NCI-H2227 (cell line): ENCODE data around the gene PRH1.

Experiments
- DNase-seq: peaks from one replicate; lab custom pipeline; 2025; ENCODE audit not compliant: unreplicated experiment; lab: John Stamatoyannopoulos, UW

The PRH1 gene

GRCh38 chr12:10884086-10884725 lies at the start of gene PRH1:
Gene PRH1, minus strand, starts transcription at chr12:10884255. Its CDS starts 38 bp downstream, at chr12:10884217.
- DNase-seq = no peak

- no peak for DNase-seq
Measured at GRCh38 chr12:10928746-10929286, 44.8 kb upstream of the PRH1 start, which contains the start of gene PRH2. Gene PRH2, plus strand, starts transcription at chr12:10929236. Its CDS starts 38 bp downstream, at chr12:10929274.

DNA sequence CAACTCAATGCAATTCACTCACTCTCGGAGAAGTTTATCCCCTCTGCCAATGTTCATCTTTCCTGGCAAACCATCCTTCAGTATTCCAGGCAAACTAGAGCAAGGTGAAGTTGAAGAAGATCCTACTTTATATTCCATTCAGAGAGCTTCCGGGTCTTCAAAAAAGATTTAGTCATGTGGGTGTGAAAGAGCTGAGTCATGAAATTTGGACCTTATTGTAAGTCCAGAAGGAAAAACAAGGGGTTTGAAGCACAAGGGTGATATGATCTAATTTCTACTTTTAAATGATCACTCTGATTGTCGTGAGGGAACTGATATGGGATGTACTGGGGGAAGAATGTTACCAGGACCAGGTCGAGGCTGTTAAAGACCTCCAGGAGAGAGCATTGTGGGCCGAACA lies 42.2 kb upstream of the PRH1 start:
- DNase-seq = no peak

DNA sequence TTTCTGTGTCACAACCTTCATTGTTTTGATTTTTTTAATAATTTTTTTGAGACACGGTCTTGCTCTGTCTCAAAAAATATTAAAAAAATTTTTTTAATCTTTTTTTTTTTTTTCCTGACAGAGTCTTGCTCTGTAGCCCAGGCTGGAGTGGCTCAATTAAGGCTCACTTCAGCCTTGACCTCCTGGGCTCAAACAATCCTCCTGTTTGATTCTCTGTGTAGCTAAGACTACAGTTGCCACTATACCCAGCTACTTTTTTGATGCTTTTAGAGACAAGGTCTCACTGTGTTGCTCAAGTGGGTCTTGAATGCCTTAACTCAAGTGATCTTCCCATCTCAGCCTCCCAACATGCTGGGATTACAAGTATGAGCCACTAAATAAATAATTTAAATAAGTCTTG lies 35.8 kb upstream of the PRH1 start:
- DNase-seq = no peak

DNA sequence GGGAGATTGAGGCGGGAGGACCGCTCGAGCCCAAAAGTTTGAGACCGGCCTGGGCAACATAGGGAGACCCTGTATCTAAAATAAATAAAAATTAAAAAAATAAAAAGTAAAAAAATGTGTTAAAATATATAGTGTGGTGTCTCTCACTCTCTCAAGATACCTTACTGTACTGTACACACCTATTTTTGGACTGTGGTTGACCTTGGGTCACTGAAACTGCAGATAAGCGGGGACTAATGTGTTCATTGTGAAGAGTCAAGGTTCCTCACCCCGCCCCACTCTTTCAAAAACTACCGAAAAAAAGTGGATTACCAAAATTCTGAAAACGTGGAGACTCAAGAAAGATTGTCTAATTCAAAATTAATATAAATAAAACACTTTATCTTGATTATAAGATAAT lies 26.3 kb upstream of the PRH1 start:
- no peak for DNase-seq

DNA sequence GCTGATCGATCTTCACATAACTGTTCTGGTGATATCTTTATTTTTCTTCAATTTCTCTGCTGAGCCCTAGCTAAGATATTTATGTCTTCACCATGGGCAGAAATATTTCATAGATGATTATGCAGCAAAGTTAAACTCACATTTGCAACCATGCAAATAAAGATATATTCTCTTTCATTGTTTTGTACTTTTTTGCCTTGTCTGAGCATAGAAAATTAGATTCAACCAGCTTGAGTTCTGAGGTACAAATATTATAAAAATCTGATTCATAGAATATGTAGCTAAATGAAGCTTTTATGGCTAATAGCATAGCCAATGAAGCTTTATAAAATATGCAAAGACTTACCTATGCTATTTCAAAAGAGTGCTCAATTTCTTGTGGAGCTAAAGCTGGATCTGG lies 25.4 kb upstream of the PRH1 start, which contains the start of gene TAS2R13:
Gene TAS2R13, minus strand, starts transcription at position 101 of the 400 bp plus-strand sequence. CDS start 264 bp downstream, outside the sequence.
- DNase-seq = no peak

- no peak for DNase-seq
Measured at GRCh38 chr12:10904686-10905085, 20.6 kb upstream of the PRH1 start.

DNA sequence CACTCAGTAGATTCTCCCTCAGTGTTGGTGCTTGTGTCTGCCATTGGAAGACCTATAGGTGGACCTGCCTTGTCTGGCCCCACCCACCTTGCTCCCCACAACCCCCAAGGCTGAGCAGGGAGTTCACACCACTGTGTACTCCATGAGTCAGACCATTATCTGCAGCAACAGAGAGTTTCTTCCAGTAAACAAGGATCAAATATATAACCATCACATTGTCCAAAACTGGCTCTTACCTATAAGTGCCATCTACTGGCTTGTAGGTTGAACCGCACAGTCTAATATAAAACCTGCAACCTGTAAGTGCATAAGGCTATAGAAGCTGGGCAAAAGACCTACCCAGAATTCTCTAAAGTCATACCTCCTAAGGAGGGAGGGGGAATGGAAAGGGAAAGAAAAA lies 17.4 kb upstream of the PRH1 start:
- no peak for DNase-seq

GRCh38 chr12:10900972-10901371 lies 16.9 kb upstream of the PRH1 start:
- DNase-seq = no peak

DNA sequence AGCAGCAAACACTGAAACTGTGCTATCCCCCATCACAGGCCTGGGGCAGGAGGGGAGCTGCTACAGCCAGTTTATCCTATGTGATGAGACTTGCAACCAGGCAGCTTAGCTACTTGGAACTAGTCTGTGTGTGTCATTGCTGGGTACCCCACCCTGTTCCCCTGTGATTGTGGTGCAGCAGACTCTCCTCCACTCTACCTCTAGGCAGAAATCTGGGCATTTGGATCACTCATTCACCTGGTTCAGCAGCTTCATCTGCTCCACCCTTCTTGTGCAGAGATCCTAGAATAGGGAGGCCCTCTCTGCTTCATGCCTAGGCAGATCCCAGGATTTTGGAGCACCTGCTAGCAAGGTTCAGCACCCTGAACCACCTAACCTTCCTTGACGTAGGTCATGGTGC lies 16.5 kb upstream of the PRH1 start:
- no peak for DNase-seq

DNA sequence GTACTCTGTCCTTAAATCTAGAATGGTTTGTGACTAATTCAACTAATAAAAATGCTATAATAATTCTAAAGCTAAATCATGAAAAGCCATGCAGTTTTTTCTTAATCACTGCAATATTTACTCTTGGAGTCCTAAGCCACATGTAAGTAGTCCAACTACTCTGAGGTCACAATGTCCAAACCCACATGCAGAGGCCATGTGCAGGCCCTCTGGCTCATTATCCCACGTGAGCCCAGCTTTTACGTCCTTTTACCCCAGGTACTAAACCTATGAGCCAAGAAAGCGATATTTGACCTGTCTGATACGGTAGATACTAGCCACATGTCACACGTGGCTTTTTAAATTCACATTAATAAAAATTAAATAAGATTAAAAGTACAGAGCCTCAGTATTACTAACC lies 12.8 kb upstream of the PRH1 start:
- DNase-seq = no peak

GRCh38 chr12:10891937-10892336 lies 7.9 kb upstream of the PRH1 start:
- DNase-seq = no peak

DNA sequence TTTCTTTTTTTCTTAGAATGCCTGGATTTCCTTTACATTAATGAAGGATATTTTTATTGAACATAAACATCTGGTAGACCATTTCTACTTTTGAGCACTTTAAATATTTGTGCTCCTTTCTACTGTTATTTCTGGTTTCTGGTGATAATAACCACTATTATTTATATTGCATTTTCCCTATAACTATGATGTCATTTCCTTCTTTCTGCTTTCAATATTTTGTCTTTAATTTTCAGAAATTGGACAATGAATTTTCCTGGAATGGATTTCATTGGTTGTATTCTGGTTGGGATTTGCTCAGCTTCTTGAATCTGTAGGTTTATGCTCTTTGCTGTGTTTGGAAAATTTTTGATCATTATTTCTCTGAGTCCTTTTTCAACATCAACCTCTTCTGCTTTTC lies 5.2 kb upstream of the PRH1 start:
- DNase-seq = no peak

- DNase-seq = no peak
Measured at GRCh38 chr12:10873378-10873777, 10.7 kb downstream of the PRH1 start.

DNA sequence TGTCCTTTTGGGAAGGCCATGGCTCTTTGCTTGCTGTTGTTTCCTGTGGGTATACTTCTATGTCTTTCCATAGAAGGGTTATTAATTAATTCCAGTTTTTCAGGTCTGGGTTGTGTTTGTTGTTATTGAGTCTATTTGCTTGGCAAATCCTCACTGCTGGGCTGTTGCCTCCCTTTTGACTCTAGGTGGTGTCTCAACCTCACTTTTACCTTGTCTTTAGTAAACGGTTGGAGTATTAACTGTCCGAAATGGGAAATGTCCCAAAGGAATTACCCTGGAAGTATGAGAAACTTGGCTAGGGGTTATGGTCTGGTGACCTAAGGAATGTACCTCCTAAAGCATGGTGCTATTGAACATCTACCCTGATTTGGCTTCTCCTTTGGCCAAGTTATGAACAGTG lies 16.7 kb downstream of the PRH1 start:
- DNase-seq = no peak

GRCh38 chr12:10863512-10864218 lies 20.4 kb downstream of the PRH1 start:
- DNase-seq = no peak

GRCh38 chr12:10861366-10861765 lies 22.7 kb downstream of the PRH1 start:
- DNase-seq = no peak

DNA sequence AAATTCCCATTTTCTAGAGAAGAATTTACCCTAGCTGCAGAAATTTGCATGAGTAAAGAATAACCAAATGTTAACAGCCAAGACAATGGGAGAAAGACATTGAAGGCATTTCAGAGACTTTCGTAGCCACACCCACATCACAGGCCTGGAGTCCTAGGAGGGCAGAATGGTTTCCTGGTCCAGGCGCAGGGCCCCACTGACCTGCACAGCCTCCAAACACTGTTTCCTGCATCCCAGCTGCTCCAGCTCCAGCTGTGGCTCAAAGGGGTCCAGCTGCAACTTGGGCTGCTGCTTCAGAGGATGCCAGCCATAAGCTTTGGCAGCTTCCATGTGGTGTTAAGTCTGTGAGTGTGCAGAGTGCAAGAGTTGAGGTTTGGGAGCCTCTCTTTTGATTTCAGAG lies 28.2 kb downstream of the PRH1 start:
- DNase-seq = no peak

- no peak for DNase-seq
Measured at GRCh38 chr12:10853776-10854175, 30.3 kb downstream of the PRH1 start.

GRCh38 chr12:10851243-10851858 lies 32.7 kb downstream of the PRH1 start:
- DNase-seq = no peak

DNA sequence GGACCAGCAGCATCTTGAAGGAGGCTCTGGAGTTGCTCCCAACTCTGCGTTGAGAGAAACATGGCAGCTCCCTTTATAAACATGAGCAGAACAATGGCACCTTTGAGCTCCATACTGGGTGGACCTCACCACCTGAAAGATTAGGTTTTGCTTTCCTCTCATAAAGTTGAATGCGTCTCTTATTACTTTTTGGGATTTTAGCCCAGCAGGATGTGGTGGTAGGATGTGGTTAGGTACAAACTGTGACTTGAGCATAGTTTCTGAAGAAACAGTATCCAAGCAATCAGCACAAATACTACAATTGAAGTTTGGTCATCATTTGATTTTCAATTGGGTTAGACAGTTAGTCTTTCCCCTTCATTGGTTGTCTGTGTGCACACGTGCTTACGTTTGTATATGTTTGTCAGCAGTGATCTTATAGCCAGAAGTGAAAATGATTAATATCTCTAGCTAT lies 34.6 kb downstream of the PRH1 start, which contains the start of gene PRR4:
Gene PRR4, minus strand, starts transcription at position 51 of the 454 bp plus-strand sequence. Its CDS starts 38 bp downstream, at position 13.
- no peak for DNase-seq

DNA sequence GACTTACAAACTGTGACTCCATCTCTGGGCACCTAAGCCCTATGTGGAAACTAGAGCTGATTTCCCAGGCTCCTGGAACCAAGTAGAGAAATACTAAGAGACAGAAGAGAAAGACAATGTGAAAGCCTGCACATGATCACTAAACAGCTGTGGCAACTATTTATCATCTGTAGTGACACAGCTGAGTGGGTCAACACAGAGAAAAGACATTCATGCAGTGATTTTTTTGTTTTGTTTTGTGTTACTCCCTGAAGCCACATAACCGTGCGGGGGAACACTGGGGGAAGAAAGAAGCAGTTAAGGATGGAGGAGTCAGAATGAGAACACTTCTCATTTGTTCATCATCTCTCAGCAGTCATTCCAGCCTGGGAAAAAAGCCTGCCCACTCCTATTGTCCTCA lies 36.3 kb downstream of the PRH1 start:
- no peak for DNase-seq
